GM23248 (cell line): ENCODE data around the gene CSTB.

Experiments
- EZH2 ChIP-seq: fragments of 200-600 bp; sonication (generic); IDR thresholded peaks from 2 replicates; pipeline ENCODE4 v1.6.1; 2018; ENCODE audit warnings: antibody characterized with exemption, mild to moderate bottlenecking; ENCODE audit not compliant: insufficient read depth, poor library complexity, severe bottlenecking
- EZH2phosphoT487 ChIP-seq: fragments of 200-600 bp; sonication (generic); IDR thresholded peaks from 2 replicates; pipeline ENCODE4 v1.6.1; 2018; ENCODE audit warnings: antibody characterized with exemption, moderate library complexity, mild to moderate bottlenecking, low read depth; ENCODE audit not compliant: insufficient read depth

DNA sequence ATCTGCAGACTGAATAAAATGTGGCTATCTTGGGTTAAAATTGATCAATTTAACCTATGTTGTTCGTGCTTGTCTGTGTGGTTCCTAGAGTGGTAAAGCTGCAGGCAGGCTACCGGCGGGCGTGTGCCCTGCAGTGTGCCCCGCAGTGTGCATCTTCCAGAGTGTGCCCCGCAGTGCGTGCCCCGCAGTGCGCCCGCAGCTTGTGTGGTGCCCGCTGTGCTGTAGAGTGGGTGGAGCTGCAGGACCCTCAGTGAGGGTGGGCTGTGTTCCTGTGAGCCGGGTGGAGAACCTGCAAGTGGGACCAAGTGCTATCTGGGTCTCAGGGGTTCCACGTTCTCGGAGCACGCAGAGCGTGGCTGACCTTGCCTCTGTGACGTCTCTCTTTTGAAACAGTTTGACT is 24.0 kb upstream of the CSTB start:
- TF ChIP-seq EZH2 (no peak), EZH2phosphoT487 (no peak)
